ENCODE data around the gene RFPL2. TPM values are rescaled to one million over a fixed set of nuclear protein-coding genes. Genes with fewer than 3 reads are reported as not detected.

Gene RFPL2
- not detected for total RNA-seq
- long read RNA-seq, result 0 reads

- DNase-seq (ENCODE audit: missing footprints), result no peak
- intact Hi-C loops (cut with DNase I), result loop anchor here (5.0 kb wide), 2 partner anchors 62 to 228 kb away; no protein-coding TSS in a partner anchor
- ATAC-seq, result peak; percentile 64
These were observed at the start of gene RFPL2 for GRCh38 chr22:32204856-32205722. RFPL2 (minus strand) TSS chr22:32205073; CDS start chr22:32202451, 2,622 bp downstream.

GRCh38 chr22:32249231-32249630 is 44.4 kb upstream of the RFPL2 start:
- ATAC-seq (no peak), DNase-seq (ENCODE audit: missing footprints) (no peak)
- intact Hi-C loops (cut with DNase I), result no loop called here

- ATAC-seq (no peak), DNase-seq (ENCODE audit: missing footprints) (no peak)
- intact Hi-C loops (cut with DNase I), result no loop called here
These were observed 43.4 kb upstream of the RFPL2 start for GRCh38 chr22:32248276-32248675.

DNA sequence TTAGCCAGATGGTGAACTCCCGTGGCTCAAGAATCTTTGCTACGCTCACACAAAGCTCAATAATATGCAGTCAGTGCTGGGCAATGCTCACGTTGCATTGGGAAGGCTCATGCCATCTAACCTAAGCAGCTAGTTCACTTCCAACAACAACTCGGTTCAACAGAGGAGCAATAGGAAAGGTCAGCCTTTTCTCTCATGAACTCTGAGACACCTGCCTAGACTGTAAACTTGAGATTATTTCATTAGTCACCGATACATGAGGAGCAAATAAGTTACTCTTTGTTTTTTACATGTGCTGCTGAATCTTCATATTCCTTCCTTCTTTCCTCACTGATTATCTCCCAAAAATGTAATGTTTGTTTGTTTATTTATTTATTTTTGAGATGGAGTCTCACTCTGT is 41.3 kb upstream of the RFPL2 start:
- intact Hi-C loops (cut with DNase I), result no loop called here
- ATAC-seq (no peak), DNase-seq (ENCODE audit: missing footprints) (no peak)

DNA sequence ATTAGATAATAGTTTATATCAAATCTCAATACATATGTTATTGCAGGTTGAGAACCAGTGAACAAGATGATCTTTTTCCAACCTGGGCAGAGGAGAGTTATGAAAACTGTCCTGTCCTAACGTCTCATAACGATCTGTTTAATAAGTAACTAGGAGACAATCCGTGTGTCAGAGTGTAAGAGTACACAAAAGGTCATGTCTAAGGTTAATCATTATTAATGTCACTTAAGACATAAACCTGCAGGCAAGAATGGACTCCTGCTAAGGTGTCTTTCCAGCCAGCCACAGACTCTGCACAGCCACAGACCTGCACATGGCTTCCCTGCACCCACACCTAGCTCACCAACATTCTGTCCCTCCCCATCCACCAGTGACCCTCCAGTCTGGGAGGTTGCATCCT is 40.2 kb upstream of the RFPL2 start:
- intact Hi-C loops (cut with DNase I), result no loop called here
- ATAC-seq, result no peak
- no peak for DNase-seq (ENCODE audit: missing footprints)

DNA sequence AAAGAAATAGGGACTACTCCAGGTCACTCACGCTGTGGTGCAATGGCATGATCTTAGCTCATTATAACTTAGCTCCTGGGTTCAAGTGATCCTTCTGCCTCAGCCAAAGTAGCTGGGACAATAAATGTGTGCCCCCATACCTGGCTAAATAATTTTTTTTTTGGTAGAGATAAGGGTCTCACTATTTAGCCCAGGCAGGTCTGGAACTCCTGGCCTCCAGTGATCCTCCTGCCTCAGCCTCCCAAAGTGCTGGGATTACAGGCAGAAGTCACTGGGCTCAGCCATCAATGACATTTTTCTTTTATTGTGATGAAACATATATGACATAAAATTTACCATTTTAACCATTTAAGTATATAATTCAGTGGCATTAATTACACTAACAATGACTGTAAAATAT is 39.7 kb upstream of the RFPL2 start:
- intact Hi-C loops (cut with DNase I), result no loop called here
- DNase-seq (ENCODE audit: missing footprints), result no peak
- ATAC-seq, result no peak

- no peak for ATAC-seq
- intact Hi-C loops (cut with DNase I), result no loop called here
- DNase-seq (ENCODE audit: missing footprints), result no peak
These were observed 35.6 kb upstream of the RFPL2 start for GRCh38 chr22:32240461-32240860.

GRCh38 chr22:32237906-32238305 is 33.0 kb upstream of the RFPL2 start:
- ATAC-seq (no peak), DNase-seq (ENCODE audit: missing footprints) (no peak)
- intact Hi-C loops (cut with DNase I), result no loop called here

GRCh38 chr22:32236970-32237369 is 32.1 kb upstream of the RFPL2 start:
- no peak for ATAC-seq
- DNase-seq (ENCODE audit: missing footprints), result no peak
- intact Hi-C loops (cut with DNase I), result no loop called here

- ATAC-seq, result no peak
- no peak for DNase-seq (ENCODE audit: missing footprints)
- intact Hi-C loops (cut with DNase I), result no loop called here
These were observed 28.2 kb upstream of the RFPL2 start for GRCh38 chr22:32233091-32233490.

DNA sequence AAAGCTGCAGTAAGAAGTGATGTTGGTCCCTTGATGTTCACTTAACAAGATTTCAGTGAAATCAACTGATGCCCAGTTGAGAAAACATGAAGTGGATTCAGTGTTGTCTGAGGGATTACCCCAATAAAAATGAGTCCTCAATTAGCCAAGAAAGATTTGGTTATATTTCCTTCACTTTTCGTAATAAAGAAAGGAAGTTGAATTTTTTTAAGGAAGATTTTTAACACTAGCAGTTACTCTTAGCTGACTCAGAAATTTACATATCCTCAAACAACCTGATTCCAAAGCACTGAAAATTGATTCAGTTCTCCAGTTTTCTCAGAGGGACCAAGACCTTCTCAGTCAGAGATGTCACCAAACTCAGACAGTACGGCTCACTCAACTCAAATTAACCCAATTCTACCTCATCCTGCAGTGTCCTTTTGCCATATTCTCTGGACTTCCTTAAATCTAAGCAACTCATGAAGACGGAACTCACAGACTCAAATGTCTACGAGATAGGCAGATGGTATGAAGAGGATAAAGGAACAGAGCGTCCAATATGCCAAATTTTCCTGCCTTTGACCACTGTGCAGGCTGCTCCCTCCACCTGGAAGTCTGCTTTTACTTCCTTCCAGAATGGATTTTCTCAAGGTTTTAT is 27.4 kb upstream of the RFPL2 start:
- DNase-seq (ENCODE audit: missing footprints) (no peak), ATAC-seq (no peak)
- intact Hi-C loops (cut with DNase I), result no loop called here

DNA sequence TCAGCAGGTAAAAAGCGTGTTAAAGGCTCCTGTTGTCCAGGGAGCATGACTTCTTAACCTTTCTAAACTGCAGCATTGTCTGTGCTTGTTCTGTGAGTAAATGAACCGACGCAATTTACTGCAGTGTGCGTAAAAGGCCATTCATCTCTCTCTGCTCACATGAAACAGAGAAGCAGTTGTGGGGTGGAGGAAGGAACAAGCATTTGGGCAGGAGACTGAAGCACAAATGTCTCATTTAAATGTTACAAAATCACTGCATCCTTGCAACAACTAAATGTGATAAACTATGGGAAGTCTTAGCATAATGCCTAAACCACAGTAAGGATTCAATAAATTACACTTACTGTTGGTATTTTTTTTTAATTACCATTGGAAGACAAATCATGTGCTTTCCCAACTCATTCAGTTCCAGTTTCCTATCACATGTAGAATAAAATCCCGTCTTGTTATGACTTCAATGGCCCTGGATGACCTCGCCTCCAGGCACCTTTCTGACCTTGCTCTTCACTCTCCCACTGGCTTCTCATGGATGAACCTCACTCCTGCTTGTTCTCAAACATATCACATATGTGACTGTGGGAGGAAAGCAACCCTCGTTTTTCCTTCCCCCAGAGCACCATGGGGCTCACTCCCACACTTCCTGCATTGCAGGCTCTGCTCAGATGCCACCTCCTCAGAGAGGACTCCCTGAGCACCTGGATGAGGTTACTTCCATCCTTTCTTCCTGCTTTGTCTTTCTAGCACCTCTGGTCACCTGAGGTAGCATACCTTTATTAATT is 21.6 kb upstream of the RFPL2 start:
- ATAC-seq, result no peak
- no peak for DNase-seq (ENCODE audit: missing footprints)
- intact Hi-C loops (cut with DNase I), result no loop called here

DNA sequence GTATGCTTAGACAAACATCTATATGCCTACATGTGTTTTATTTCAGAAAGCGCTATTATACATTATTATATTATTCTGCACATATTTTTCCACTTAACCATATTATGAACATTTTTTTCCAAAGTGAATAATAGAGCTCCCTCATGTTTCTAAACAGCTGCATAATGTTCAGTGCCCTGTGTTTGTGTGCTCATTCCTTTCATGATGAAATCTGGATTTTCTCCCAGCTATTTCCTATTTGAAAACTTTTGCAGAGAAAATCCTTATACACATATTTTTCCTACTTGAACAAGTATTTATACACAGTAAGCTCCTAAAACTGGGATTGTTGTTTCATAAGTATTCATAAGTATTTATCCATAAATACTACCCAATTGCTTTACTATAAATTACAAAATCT is 18.1 kb upstream of the RFPL2 start:
- DNase-seq (ENCODE audit: missing footprints), result no peak
- no peak for ATAC-seq
- intact Hi-C loops (cut with DNase I), result no loop called here

- intact Hi-C loops (cut with DNase I), result no loop called here
- peak; percentile 31 for ATAC-seq
- no peak for DNase-seq (ENCODE audit: missing footprints)
These were observed 14.2 kb upstream of the RFPL2 start for GRCh38 chr22:32219026-32219425.

GRCh38 chr22:32218470-32218869 is 13.6 kb upstream of the RFPL2 start:
- DNase-seq (ENCODE audit: missing footprints), result no peak
- intact Hi-C loops (cut with DNase I), result no loop called here
- ATAC-seq, result no peak

GRCh38 chr22:32217465-32217864 is 12.6 kb upstream of the RFPL2 start:
- ATAC-seq, result no peak
- intact Hi-C loops (cut with DNase I), result no loop called here
- DNase-seq (ENCODE audit: missing footprints), result no peak

GRCh38 chr22:32216911-32217310 is 12.0 kb upstream of the RFPL2 start:
- intact Hi-C loops (cut with DNase I), result no loop called here
- ATAC-seq (no peak), DNase-seq (ENCODE audit: missing footprints) (no peak)

DNA sequence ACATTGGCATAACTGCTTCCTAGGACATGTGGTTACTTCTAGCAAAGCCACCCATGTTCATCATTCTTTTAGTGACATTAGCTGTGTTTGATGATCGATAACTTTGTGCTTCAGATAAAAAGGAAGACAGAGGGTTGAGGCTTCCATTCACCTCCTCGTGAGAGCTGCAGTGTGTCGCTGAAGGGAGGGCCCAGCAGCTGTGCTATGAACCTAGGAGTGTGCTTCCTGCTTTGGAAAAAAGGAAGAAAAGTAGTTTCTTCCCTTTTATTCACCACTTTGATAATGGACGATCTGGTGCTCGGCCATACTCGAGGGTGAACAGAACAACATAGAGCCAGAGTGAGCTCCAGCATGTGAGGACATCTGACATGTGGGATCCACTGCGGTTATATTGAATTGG is 6.1 kb upstream of the RFPL2 start:
- no peak for DNase-seq (ENCODE audit: missing footprints)
- intact Hi-C loops (cut with DNase I), result no loop called here
- ATAC-seq, result no peak

DNA sequence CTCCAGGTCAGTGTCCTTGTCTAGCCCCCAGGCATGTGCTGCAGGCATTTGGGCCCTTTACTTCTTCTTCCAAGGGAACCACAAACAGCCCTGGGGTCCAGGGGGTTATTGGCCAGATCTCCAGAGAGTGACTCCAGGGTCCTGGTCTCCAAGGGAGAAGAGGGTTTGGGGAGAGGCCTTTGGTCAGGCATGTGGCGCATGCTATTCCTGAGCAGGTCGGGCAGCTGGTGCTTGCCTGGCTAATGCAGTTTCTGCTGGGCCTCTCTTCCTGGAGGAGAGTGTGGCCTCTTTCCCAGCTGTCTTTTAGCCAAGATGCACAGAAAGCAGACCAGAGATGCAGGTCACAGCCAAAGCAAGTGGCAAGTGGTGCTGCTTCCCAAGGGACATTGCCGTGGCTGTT is 3.8 kb upstream of the RFPL2 start:
- ATAC-seq (no peak), DNase-seq (ENCODE audit: missing footprints) (no peak)
- intact Hi-C loops (cut with DNase I), result loop anchor here (5.0 kb wide), 1 partner anchor 231 kb away; no protein-coding TSS in a partner anchor

Measured in Right ventricle myocardium inferior (tissue), 1 donor.